Esophagus squamous epithelium (tissue), 5 donors: Measurements from ENCODE around the gene RPS27A. TPM values are rescaled to one million over a fixed set of nuclear protein-coding genes. Genes with fewer than 3 reads are reported as not detected.
"Not testable (repeated sequence)": the region's sequence is repeated elsewhere in the genome, so short reads cannot be mapped to it uniquely, and the experiment has no call there.

Source experiments
- DNase-seq: peaks from one replicate; lab custom pipeline; 2025; lab: John Stamatoyannopoulos, UW
- H3K27ac ChIP-seq, 4 donors: fragments of 200-600 bp; sonication (generic); one replicate each; pipeline ENCODE4 v1.5.1; 2016 to 2019; ENCODE audit warnings: mild to moderate bottlenecking in 1 of 4
- H3K27me3 ChIP-seq, 4 donors: fragments of 200-600 bp; sonication (generic); 1 replicate in 3 of 4; 2 replicates in 1 of 4; pipeline versions ENCODE4 v1.5.1 to v1.6.0; 2017 to 2021; ENCODE audit warnings: antibody characterized with exemption in 1 of 4
- H3K36me3 ChIP-seq, 3 donors: fragments of 200-600 bp; sonication (generic); one replicate each; pipeline ENCODE4 v1.5.1; 2016 to 2019
- H3K4me1 ChIP-seq, 3 donors: fragments of 200-600 bp; sonication (generic); one replicate each; pipeline ENCODE4 v1.5.1; 2017 to 2019
- H3K4me3 ChIP-seq, 4 donors: fragments of 200-600 bp; sonication (generic); 1 replicate in 3 of 4; 2 replicates in 1 of 4; pipeline ENCODE4 v1.5.1; 2016 to 2019; ENCODE audit warnings: mild to moderate bottlenecking in 2 of 4, moderate library complexity in 1 of 4
- H3K9me3 ChIP-seq, 3 donors: fragments of 200-600 bp; sonication (generic); one replicate each; pipeline ENCODE4 v1.5.1; 2016 to 2019
- POLR2A ChIP-seq, 4 donors: fragments of 450-650 bp; IDR thresholded peaks; one replicate each; pipeline ENCODE4 v1.6.1; 2017; ENCODE audit warnings: antibody characterized with exemption in 4 of 4, mild to moderate bottlenecking in 4 of 4, moderate library complexity in 3 of 4
- WGBS, 2 donors: methylation state at CpG; one replicate each; pipeline ENCODE4 v1.1.5; 2018; 5-methylcytosine and 5-hydroxymethylcytosine counted together
- intact Hi-C: fragments of 100-400 bp; cut with DNase I; formaldehyde crosslinking; loops from one replicate; pipeline ENCODE4 v1.15.0; 2022
- total RNA-seq, 4 donors: library from RNA; depleted of rRNA; stranded (reverse); fragments of >200 nt; gene quantifications; one replicate each; pipeline ENCODE4 v1.1.0, GENCODE V29; 2016
- TF ChIP-seq, protein P1 (sequence below), 6 experiments: fragments of 450-650 bp in 4 of 6; fragments of 200-600 bp in 2 of 6; sonication (generic) in 2 of 6; IDR thresholded peaks; one replicate each; pipeline ENCODE4 v1.5.1; 2016 to 2019; ENCODE audit warnings: antibody characterized with exemption in 6 of 6, mild to moderate bottlenecking in 4 of 6, moderate library complexity in 4 of 6
- donor health status: DM: yes; HTN: yes; CAD: no.

Gene RPS27A
- total RNA-seq: 1,000 to 10,000 TPM in 3 of 4 donors, 100 to 1,000 TPM in 1; 594 to 2,863 (median 1,992) TPM

DNA sequence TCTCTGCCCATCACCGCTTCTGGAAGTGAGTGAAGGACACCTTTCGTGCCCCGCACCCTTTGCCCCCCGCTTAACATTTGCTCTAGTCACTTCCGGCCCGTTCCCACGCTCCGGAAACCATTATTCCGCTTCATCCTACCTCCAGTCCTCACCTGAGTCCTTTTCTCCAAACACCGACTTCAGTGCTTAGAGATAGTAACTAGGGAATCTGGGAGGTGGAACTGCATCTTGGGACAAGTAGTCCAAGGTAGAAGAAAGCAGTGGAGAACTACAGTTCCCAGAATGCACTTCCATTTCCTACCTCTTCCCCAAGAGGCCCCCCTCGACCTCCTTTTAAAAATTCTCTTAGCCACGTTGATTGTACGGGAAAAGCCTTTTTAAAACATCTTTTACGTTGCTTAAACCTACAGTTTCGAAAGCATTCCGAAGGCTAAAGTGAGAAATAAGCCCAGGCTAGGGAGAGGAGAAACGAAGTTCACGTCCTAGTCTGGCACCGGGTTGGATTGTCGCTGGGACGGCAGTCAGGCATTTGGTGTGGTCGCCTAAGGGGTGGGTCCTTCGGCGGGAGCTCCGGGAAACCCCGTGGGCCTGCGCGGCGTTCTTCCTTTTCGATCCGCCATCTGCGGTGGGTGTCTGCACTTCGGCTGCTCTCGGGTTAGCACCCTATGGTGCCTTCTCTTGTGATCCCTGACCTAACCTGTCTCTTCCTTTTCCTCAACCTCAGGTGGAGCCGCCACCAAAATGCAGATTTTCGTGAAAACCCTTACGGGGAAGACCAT is at the start of gene RPS27A, which contains the start of gene CLHC1:
RPS27A (plus strand) TSS at position 605 of the 779 bp plus-strand sequence; CDS start at position 742, 137 bp downstream.
CLHC1 (minus strand) TSS at position 210 of the 779 bp plus-strand sequence. CDS start 9,882 bp downstream, outside the sequence.
- Histone ChIP-seq H3K4me3 (peak within 1 kb of the TSS; percentile 67 to 94 (median 84)), H3K36me3 (peaks cover 0 to 39% (median 11%) of the 10 kb centered on the region in 3 donors), H3K4me1 (peaks cover 10 to 53% (median 24%) of the 10 kb centered on the region in 3 donors), H3K9me3 (no peaks in the 10 kb centered on the region), H3K27ac (peak within 1 kb of the TSS; percentile 90 to 96 (median 93)), H3K27me3 (no peaks in the 10 kb centered on the region)
- TF ChIP-seq, protein P1, sequence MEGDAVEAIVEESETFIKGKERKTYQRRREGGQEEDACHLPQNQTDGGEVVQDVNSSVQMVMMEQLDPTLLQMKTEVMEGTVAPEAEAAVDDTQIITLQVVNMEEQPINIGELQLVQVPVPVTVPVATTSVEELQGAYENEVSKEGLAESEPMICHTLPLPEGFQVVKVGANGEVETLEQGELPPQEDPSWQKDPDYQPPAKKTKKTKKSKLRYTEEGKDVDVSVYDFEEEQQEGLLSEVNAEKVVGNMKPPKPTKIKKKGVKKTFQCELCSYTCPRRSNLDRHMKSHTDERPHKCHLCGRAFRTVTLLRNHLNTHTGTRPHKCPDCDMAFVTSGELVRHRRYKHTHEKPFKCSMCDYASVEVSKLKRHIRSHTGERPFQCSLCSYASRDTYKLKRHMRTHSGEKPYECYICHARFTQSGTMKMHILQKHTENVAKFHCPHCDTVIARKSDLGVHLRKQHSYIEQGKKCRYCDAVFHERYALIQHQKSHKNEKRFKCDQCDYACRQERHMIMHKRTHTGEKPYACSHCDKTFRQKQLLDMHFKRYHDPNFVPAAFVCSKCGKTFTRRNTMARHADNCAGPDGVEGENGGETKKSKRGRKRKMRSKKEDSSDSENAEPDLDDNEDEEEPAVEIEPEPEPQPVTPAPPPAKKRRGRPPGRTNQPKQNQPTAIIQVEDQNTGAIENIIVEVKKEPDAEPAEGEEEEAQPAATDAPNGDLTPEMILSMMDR (IDR thresholded peaks at IDR 0.05): peak in 1 of 6 experiments; percentile 23
- peak in 3 of 4 donors; percentile 43 to 89 (median 83) for TF ChIP-seq POLR2A (IDR thresholded peaks at IDR 0.05)
- intact Hi-C loops: no loop called here
- DNase-seq: peak; percentile 42
- 0% methylated on average over 22 to 33 of the region's 37 CpGs for whole genome bisulfite sequencing, 2 donors

- H3K27ac ChIP-seq, H3K4me3 ChIP-seq, H3K9me3 ChIP-seq, H3K4me1 ChIP-seq, intact Hi-C loops, DNase-seq, H3K27me3 ChIP-seq: not testable (repeated sequence)
- WGBS, 2 donors: 86 to 92% methylated on average over 8 of the region's 8 CpGs
- H3K36me3 ChIP-seq: peaks cover 0 to 19% (median 0%) of the 10 kb centered on the region in 3 donors
Observed at GRCh38 chr2:55186837-55187236, 45.7 kb upstream of the RPS27A start.

GRCh38 chr2:55191888-55192287 is 40.6 kb upstream of the RPS27A start:
- DNase-seq, H3K4me3 ChIP-seq, intact Hi-C loops, H3K27me3 ChIP-seq, H3K9me3 ChIP-seq, H3K27ac ChIP-seq, H3K4me1 ChIP-seq: not testable (repeated sequence)
- H3K36me3 ChIP-seq: peaks cover 0 to 39% (median 0%) of the 10 kb centered on the region in 3 donors
- WGBS, 2 donors: 96 to 97% methylated on average over 2 of the region's 2 CpGs

GRCh38 chr2:55196526-55196925 is 36.0 kb upstream of the RPS27A start:
- Histone ChIP-seq H3K9me3 (no peaks in the 10 kb centered on the region), H3K36me3 (peaks cover 0 to 61% (median 0%) of the 10 kb centered on the region in 3 donors), H3K4me3 (no peak overlapping the region), H3K27ac (no peak overlapping the region), H3K27me3 (no peaks in the 10 kb centered on the region), H3K4me1 (no peaks in the 10 kb centered on the region)
- WGBS, 2 donors: 71 to 89% methylated on average over 1 of the region's 2 CpGs
- DNase-seq: no peak
- TF ChIP-seq, protein P1 (IDR thresholded peaks at IDR 0.05): no peak
- TF ChIP-seq POLR2A (IDR thresholded peaks at IDR 0.05): no peak
- intact Hi-C loops: no loop called here

DNA sequence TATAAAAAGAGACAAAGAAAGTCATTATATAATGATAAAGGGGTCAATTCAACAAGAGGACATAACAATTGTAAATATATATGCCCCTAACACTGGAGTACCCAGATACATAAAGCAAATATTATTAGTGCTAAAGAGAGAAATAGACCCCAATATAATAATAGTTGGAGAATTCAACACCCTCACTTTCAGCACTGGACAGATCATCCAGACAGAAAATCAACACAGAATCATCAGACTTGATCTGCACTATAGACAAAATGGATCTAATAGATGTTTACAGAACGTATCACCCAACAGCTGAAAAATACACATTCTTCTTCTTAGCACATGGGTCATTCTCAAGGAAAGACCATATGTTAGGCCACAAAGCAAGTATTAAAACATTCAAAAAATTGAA is 32.1 kb upstream of the RPS27A start:
- no peaks in the 10 kb centered on the region for H3K27me3 ChIP-seq
- H3K4me1 ChIP-seq: no peaks in the 10 kb centered on the region
- 88 to 89% methylated on average over 1 of the region's 1 CpG for WGBS, 2 donors
- peaks cover 0 to 61% (median 0%) of the 10 kb centered on the region in 3 donors for H3K36me3 ChIP-seq
- H3K9me3 ChIP-seq: no peaks in the 10 kb centered on the region
- no peak for TF ChIP-seq POLR2A (IDR thresholded peaks at IDR 0.05)
- TF ChIP-seq, protein P1 (IDR thresholded peaks at IDR 0.05): no peak
- no peak for DNase-seq
- intact Hi-C loops: no loop called here
- no peak overlapping the region for H3K4me3 ChIP-seq
- H3K27ac ChIP-seq: no peak overlapping the region

DNA sequence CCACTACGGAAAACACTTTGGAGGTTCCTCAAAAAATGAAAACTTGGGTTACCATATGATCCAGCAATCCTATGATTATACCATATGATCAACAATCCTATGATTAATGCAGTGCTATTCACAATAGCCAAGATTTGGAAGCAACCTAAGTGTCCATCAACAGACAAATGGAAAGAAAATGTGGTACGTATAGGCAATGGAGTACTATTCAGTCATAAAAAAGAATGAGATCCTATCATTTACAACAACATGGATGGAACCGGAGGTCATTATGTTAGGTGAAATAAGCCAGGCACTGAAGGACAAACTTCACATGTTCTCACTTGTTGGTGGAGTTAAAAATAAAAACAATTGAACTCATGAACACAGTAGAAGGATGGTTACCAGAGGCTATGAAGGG is 28.0 kb upstream of the RPS27A start:
- TF ChIP-seq, protein P1 (IDR thresholded peaks at IDR 0.05): no peak
- TF ChIP-seq POLR2A (IDR thresholded peaks at IDR 0.05): no peak
- intact Hi-C loops: no loop called here
- Histone ChIP-seq H3K27me3 (no peaks in the 10 kb centered on the region), H3K27ac (no peak overlapping the region), H3K9me3 (no peaks in the 10 kb centered on the region), H3K4me3 (no peak overlapping the region), H3K36me3 (peaks cover 0 to 28% (median 0%) of the 10 kb centered on the region in 3 donors), H3K4me1 (no peaks in the 10 kb centered on the region)
- no peak for DNase-seq
- WGBS, 2 donors: 95% methylated on average over 3 of the region's 3 CpGs
